ENCODE measurements around the gene PRKCZ.

PRKCZ gene

DNA sequence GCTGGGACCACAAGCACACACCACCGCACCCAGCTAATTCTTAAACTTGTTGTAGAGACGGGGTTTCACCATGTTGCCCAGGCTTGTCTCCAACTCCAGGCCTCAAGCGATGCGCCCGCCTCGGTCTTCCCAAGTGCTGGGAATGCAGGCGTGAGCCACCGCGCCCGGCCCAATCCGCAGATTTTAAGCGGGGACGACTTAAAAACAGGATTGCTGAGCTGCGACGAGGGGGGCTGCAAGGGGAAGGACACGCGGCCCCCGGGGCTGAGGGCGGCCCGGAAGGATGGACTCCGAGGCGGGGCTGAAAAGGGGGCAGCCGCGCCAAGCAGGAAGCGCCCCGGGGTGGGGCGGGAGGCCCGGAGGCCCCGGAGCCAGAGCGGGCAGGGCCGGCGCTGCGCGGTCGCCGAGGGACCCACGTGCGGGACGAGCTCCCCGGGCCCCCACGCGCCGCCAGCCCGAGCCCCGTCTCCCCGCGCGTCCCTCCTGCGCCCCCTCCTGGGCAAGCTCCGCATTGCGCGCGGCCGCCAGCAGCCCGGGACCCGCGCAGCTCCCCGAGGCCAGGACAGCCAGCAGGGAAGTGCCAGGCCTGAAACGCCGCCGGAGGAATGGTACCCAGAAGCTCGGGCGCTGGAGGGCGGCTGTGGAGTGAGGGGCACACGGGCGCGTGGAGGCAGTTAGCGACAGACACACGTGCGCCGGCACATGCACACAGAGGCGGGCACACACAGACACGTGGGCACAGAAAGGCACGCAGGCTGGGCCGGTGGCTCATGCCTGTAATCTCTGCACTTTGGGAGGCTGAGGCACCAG lies 5.5 kb upstream of the PRKCZ start:
- in situ Hi-C loops (cut with MboI; ENCODE audit: low sequenced_read_pairs) = no loop called here

- in situ Hi-C loops (cut with MboI; ENCODE audit: low sequenced_read_pairs) = no loop called here
Observed at GRCh38 chr1:2045468-2046173, 4.6 kb upstream of the PRKCZ start.

DNA sequence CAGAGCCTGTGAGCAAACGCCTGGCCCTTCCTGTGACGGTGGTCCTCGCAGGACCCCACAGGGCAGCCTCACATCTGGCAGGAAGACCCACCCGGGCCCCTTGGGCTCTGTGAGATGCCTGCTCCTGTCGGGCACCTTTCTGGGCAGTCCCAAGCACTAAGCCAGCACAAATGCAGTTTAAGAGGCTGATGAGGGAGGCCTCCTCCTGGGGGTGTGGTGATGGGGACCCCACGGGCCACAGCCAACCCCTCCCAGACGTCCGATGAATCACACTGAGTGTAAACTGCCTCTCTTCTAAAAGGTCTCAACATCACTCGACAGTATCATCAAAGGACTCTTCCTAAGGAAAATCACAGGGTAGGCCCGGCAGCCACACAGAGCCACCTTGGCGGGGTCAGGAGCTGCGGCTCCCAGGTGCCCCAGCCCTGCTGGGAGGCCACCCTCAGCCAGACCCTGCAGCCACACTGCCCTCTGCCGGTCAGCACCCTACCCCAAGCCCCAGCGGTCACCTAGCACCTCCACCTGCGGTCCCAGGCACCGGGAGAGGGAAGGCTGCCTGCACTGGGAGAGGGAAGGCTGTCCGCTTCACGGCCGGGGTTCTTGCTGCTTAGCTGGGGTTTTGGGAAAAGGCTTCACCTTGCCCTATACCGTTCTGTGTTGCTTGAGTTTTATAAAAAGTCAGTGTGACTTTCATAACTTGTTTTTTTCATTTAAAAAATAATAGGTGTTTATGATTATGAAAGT lies 3.9 kb upstream of the PRKCZ start:
- in situ Hi-C loops (cut with MboI; ENCODE audit: low sequenced_read_pairs) = no loop called here

GRCh38 chr1:2046953-2047748 lies 3.1 kb upstream of the PRKCZ start:
- in situ Hi-C loops (cut with MboI; ENCODE audit: low sequenced_read_pairs) = no loop called here

DNA sequence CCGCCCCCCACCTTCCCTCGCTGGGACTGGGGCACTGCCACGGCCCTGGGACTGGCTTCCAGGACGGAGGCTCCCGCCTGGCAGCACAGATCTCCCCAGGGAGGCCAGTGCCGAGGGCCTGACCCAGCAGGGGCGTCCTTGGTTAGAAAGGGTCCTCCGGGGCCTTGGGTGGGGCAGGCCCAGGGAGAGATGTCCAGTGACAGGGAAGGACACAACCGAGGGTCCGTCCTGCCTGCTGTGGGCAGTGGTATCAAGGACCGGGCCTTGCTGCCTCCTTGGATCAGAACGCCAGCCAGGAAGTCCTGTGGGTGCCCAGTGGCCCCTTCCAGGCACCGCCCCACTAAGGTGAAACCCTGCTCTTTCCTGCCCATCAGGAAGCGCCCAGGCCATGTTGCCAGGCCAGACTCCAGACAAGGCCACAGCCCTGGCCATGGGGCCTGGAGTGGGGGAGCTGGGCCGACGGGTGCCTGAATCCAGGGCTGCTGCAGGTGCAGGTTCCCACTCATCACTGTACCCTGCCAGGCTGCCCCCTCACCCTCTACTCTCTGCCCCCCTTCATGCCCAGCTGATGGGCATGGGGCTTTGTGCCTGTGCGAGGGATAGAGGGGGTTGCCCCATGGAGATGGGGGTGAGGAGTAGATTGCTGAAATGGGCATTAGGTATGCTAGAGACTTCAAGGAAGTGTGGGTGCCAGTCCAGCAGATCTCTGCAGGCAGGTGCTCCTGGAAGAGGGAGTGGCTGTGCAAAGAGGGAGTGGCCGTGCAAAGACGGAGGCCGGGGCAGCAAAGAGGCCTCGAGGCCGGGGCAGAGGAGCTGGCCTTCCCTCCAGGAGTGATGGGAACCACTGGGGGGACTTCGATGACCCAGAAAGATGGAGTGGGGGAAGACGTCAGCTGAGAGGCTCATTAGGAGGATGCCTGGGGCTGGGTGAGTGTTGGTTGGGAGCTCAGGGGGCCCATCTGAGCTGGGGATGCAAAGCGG lies 2.2 kb upstream of the PRKCZ start:
- in situ Hi-C loops (cut with MboI; ENCODE audit: low sequenced_read_pairs) = no loop called here

DNA sequence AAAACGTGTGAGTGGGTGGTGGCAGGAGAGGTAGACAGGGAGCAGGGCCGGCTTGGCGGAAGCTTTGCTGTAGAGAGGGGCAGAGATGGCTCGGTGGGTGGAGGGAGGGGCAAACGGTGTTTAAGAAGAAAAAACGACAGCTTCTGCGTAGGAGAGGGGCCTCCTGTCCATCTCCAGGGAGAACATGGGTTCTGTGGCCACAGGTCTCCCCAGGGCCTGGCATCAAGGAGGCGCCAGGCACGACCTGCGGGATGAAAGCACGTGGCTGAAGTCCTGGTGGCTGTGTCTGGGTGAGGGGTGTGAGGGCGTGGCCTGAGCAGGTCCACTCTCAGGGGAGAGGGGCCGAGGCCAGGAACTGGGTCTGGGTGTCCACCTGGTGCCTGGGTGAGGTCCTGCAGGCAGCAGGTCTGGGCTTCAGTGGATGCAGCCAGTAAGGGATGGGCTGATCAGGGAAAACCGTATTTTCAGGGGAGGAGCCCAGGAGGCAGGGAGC lies 940 bp upstream of the PRKCZ start:
- in situ Hi-C loops (cut with MboI; ENCODE audit: low sequenced_read_pairs) = no loop called here

- in situ Hi-C loops (cut with MboI; ENCODE audit: low sequenced_read_pairs) = no loop called here
Observed at GRCh38 chr1:2050461-2050792, 216 bp downstream of the PRKCZ start.

- in situ Hi-C loops (cut with MboI; ENCODE audit: low sequenced_read_pairs) = no loop called here
Observed at GRCh38 chr1:2050793-2051682, 827 bp downstream of the PRKCZ start.

- in situ Hi-C loops (cut with MboI; ENCODE audit: low sequenced_read_pairs) = no loop called here
Observed at GRCh38 chr1:2052054-2052679, 2.0 kb downstream of the PRKCZ start.

DNA sequence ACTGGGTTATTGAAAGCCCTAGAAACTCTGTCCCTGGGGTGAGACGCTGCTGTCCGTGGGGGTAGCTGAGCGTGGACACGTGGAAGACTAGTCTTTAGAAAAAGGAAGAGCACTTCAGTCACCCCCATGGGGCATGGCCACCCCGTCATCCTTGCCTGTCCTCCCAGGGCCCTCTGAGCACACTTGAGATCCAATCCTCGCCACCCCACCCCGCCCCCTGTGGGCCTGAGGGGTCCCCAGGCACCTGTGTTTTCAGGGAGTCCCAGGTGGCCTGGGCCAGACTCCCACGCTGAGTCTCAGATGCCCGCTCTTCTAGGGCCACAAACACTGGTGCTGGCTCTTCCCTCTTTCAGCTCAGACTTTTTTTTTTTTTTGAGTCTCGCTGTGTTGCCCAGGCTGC lies 2.5 kb downstream of the PRKCZ start:
- in situ Hi-C loops (cut with MboI; ENCODE audit: low sequenced_read_pairs) = no loop called here

GRCh38 chr1:2053217-2053616 lies 3.0 kb downstream of the PRKCZ start:
- in situ Hi-C loops (cut with MboI; ENCODE audit: low sequenced_read_pairs) = no loop called here

DNA sequence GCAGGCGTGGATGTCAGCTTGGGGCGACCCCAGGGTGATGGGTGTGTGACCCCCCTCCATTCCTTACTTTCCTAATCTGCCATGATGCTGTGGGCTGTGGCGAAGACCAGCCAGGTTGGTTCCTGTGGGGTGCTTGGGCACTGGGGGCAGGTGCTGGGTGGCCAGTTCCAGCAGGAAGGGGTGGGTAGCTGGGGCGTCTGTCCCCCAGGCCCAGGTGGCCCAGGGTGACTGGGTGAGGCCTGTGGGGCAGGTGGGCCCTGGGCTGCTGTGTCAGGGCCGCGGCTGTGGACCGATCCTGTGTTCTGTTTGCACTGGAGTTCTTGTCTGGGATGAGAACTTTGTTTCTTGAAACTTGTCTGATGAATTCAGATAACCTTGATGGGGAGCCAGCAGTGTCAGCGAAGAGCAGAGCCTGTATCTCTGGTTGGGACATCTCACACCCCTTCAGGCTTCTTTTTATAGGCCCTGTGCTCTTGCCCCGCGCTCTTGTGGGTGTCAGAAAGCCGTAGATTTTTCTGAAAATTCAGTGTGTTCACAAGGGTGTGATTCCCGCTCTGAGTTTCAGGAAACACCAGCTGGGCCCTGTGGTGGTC lies 3.7 kb downstream of the PRKCZ start:
- in situ Hi-C loops (cut with MboI; ENCODE audit: low sequenced_read_pairs) = no loop called here

- in situ Hi-C loops (cut with MboI; ENCODE audit: low sequenced_read_pairs) = no loop called here
Observed at GRCh38 chr1:2054560-2054959, 4.3 kb downstream of the PRKCZ start.

DNA sequence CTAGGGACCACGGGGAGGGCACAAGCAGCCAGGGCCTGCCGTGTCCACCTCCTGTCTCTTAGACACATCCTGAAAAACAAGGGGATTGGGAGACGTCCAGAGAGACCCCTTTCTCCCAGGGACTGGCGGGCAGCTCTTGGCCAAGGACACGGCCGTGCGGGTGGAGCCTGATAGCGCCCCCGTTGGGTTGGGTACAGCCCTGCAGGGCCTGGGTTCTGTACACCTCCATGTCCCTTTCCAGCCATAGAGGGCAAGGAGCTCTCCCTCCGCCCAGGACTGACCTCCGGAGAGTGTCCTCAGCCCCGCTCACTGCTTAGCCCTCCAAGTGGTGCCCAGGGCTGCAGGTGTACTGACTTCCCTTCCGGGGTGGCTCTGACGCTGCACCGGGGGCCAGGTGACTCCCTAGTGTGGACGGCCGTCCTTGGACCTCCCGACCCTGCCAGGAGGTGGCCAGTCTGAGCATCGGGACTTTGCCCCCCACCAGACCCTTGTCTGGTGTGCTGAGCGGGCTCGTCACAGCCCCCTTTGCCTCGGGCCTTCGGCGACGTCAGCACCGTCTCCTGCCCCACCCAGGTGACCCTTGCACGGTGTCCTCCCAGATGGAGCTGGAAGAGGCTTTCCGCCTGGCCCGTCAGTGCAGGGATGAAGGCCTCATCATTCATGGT lies 5.8 kb downstream of the PRKCZ start:
- in situ Hi-C loops (cut with MboI; ENCODE audit: low sequenced_read_pairs) = no loop called here

- in situ Hi-C loops (cut with MboI; ENCODE audit: low sequenced_read_pairs) = no loop called here
Observed at GRCh38 chr1:2056955-2057590, 6.9 kb downstream of the PRKCZ start.

DNA sequence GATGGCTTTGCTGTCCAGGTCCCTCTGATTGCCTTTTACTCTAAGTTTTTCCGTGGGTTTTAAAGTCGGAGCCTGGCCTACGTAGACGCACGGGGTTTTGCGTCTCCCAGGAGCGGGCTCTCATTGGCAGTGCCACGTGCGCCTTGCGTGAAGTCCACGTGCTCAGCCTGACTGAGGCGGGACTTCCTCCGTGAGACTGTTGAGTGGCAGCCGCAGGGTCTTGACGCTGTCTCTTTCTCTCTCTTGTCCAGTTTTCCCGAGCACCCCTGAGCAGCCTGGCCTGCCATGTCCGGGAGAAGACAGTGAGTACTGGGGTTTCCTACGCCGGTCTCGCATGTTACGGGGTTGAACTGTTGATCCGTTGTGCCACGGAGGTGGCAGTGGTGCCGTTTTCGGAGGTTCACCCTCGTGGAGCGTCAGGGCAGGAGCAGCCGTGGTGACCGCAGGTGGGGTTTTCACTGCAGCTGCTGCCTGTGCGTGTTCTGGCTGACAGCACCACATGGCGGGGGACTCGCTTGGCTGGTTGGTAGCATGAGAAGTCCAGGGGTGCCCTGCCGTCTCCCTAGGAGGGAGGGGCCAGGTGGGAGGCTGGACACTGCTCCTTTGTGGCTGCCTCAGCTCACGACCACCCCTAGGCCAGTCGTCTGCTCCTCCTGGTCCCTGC lies 9.2 kb downstream of the PRKCZ start:
- in situ Hi-C loops (cut with MboI; ENCODE audit: low sequenced_read_pairs) = no loop called here

Measured in hTERT RPE-1 (cell line).